DMS53 (cell line): ENCODE results near the gene MINDY4B.

Experiments used
- DNase-seq: peaks from one replicate; lab custom pipeline; 2025; lab: John Stamatoyannopoulos, UW

Gene MINDY4B

DNA sequence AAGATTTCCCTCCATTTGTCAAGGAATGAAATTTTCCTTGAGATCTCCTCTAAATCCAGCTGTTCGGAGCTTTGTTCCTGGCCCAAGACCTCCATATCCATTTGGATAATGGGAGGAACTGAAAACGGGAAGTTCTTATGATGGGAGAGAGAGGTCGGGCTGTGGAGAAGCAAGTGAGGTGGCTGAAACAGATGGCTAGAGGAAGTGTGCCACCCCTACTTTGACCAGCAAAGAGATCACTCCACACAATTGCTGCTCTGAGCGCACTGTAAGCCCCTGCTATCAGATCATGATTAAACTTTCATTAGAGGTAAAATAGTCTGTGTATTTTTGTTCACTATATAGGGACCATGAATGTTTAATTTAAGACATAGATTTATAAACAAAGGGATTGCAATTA is at the start of gene MINDY4B:
Gene MINDY4B (minus strand): TSS at position 101 of the 400 bp plus-strand sequence. CDS start 0 bp downstream, at position 101.
- DNase-seq, result no peak

DNA sequence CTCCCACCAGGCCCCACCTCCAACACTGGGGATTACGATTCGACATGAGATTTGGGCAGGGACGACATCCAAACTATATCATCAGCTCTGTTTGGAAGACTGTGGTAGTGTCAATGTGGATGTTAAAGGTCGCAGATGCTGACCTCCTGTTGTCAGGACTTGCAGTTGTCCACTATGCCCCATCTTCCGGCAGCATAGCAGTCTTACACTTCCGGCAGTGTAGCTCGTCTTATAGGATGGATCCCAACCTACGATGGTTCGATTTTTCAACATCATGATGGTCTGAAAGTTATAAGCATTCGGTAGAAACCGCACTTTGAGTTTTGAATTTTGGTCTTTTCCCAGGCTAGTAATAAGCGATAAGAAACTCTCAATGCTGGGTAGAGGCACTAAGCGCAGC is 46.7 kb upstream of the MINDY4B start:
- no peak for DNase-seq

DNA sequence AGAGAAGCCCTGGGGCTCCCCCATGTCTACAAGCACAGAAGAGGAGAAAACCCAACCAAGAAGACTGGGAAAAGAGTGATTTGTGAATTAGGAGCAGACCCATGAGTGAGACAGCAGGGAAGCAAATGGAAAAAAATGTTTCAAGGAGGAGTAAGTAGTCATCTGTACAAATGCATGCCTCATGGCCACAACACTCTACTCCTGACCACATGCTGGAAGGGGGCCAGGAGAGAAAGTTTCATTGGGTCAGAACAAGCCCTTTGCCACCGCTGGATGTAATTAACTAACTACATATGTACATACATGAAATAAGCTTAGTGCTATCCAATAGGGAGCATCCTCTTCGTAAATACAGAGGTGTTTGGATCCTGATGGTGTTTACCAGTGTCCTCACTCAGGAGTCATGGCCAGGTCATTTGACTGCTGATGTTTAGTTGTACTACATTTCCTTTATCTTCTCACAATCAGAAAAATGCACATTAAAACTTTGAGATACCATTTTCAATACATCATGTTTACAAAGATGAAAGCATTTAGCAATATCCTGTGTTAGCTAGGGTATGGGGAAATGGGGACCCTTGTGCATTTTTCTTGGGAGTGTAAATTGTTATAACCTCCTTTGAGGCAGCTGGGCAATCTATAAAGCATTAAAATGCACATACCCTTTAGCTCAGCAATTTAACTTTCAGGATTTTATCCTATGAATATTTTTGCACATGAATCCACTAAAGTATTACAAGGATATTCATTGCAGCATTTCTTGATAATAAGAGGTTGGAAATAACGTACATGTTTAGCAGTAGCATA is 40.2 kb upstream of the MINDY4B start:
- no peak for DNase-seq

DNA sequence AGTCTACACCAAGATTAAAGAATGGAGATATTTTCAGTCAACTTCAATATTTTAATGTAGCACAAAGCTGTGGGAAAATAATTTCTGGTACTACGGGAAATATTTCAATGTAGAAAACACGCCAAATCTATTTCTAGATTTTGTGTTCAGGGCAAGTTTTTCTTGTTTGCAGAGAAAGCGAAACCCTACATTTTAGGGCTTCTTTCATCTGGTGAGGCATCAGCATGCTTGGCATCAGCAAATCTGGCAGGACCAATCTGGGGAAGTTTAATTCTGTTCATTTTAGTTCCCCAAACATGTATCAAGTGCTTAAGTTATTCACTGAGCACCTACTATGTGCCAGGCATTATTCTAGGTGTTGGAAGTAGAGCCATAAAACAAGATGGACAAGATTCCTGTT is 37.0 kb upstream of the MINDY4B start:
- DNase-seq, result no peak

DNA sequence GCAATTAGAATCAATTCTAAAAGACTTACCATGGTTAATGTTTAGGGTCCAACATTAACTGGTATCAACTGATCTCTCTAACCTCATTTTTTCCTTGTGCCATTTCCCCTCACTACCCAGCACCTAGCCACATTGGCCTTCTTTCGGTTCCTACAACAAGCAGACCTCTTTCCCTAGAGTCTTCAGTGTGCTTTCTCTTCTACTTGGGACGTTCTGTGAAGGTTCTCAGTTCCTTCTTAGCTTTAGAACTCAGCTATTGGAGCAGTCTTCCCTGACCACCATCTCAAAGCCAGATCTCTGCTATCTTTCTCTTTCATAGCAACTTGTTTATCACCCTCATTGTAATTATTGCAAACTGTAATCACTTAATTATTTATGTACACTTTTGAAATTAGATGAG is 31.5 kb upstream of the MINDY4B start:
- no peak for DNase-seq

DNA sequence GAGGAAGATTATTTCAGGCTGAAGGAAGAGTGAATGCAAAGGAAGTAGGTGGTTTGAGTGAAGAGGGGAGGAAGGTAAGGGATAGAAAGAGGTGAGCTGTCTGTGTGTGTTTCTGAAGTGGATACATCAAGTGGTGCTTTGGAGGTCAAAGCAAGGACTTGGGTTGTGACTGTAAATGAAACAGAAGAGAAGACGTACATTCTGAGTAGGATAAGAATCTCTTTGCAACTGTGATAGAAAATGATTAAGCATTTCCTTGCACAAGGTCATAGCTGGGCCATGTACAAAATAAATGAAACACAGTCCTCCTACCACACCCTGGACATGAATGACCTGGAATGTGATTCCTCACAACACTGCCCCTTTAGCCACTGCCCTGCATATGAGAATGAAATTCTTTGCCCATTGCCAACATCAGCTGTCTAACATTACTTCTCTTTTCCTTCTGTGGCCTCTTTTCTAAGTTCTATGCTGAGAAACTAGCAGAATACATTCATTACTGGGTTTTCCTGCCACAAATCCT is 28.3 kb upstream of the MINDY4B start:
- DNase-seq, result no peak

DNA sequence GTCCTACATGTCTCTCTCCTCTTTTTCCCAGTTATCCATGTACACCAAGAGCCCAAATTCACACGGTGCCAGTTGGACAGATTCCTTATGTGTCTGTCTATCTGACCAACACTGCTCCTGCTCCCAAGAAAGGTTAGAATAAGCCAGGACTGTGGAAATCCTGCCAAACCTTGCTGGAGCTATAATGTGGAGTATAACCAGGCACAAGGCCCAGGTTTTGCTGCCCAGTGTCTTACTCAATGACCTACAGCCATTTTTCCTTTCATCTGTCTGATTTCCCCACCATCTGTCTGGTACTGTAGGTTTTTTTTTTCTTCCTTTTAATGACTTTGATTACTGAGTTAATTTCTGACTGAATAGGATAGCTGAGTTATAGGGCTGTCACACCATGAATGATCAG is 26.5 kb upstream of the MINDY4B start:
- no peak for DNase-seq

DNA sequence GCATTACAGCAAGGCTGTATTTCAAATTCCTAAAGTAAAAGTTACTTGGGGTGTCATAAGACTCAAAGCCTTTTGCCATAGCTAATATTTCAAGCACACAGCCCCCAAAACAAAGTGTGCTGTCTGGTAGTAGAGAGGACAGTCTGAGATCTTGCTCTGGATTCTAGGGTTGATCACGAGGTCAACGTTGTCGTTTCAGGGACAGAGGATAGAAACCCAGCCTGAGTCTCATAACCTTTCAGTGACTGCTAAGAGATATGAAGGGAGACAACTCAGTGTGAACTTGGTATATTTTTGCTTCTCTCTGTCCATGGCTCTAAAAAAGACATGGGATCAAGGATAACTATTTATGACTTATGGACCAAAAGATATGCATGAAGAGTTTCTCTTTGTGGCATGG is 25.6 kb upstream of the MINDY4B start:
- no peak for DNase-seq

DNA sequence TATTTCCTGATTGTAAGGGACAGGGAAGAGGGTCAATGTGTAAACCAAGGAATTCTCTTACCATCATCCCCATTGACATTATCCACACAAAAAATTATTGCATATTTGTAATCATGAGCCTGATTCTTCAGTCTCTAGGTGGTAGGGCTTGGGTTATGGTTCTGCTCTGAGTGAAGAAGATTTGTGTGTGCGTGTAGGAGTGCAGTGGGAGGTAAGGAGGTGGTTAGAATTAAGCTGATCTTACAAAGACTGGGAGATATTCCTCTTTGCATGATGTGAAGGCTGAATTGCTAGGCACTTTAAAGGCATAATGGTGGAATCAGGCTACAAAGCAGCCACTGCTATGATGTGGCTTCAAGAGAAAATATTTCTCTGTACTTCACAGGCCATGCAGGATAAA is 23.0 kb upstream of the MINDY4B start:
- no peak for DNase-seq

DNA sequence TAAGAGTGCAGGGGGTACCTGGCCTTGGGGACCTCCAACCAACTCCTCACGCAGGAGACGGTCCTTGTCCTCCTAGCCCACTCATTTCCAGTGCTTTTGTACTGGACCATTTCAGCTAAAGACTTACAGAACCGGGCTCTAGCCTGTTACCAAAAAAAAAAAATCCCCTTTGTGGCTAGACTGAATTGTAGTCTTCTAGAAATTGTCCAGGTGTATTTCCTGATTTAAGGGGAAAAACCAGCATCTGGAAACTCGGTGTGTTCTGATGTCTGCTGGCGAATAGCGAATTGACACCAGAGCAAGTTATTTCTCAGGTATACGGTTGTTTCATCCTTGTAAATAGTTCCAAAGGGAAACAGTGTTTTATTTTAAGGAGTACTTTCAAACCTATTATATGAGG is 21.1 kb upstream of the MINDY4B start:
- DNase-seq, result no peak

DNA sequence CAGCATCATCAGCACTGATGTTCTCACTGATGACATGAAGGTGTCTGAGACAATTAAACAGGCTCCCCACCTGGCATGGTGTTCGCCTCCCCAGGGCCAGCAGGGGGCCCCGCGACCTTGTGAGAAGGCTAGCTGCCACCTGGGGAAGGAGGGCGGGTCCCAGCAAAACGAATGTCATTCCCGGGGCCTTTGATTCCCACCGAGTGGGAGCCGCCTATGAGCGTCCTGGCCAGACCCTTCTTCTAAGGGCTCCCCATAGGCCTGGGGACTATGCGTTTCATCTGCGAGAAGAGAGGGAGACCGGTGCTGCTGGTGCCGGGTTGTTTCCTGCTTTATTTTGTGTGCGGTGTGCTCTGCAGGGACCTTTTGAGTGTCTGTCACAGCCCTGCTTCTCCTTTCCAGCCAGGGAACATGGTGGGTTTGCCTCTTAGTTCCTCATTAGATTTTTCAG is 20.5 kb upstream of the MINDY4B start:
- peak; percentile 81 for DNase-seq

DNA sequence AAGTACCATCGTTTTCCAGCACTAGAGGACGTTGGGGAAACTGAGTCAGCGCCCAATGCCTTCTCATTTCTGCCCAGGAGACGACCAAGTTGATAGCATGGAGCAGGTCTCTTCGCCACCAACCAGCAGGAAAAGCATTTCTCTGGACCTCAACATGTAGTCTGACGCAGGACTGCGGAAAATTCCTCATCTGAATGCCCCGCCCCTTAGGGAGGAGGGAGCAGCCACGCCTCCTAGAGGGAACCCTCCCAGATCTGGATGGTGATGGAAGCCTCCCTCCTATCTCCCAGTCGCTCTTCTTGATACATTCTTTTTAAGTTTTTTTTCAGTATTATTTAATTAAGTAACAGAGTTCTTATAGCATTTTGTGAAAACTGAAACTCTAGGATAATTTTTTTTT is 17.4 kb upstream of the MINDY4B start:
- DNase-seq, result peak; percentile 3

DNA sequence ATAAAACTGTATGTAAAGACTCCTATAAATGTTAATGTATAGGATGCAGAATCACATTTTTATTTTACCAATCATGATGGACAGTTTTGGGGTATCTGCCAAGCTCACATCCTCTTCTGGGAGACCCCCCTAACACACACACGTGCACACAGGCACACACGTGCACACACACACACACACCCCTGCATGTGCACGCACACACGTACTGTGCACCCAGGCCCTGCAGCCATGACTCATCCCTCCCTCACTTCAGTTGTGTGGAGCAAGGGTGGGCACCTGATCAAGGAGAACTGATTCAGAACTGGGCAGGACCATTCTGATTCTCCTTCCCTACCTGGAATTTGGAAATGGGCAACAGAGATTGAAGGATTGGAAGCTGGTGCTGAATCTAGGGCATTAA is 16.0 kb upstream of the MINDY4B start:
- no peak for DNase-seq

DNA sequence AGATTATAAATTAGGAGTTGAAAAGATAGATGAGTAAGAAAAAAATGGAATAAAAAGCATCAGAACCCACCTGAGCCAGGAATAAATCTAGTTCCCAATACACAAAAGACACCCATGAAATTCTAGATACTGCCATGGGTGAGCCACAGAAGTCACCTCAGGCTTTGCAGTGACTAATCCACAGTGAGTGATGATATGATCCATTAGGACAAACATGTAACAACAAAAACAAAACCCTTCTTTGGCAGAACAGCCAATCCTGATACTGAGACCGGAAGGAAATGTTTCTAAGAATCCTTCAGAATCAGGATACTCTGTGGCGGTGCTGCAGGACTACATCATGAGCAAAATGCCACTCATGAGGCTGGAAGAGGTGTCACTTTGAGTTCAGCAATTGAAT is 15.0 kb upstream of the MINDY4B start:
- DNase-seq, result no peak

DNA sequence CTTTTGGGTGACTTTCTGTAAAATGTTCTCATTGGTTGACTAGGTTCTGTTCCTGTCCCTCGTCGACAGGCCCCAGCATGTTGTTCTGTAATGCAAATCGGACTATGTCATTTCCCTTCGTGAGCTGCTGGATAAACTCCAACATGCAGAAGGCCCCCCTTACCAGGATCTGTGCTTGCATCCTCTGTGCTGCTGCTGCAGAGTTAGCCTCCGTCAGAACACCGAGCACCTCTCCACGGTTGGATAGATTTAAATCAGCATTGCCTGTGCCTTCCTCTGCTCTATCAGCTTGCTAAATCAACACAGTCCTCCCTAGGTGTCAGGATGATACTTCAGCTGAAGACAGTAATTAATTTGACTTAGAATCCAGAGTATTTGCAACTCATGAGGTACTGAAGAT is 12.7 kb upstream of the MINDY4B start:
- DNase-seq, result no peak

DNA sequence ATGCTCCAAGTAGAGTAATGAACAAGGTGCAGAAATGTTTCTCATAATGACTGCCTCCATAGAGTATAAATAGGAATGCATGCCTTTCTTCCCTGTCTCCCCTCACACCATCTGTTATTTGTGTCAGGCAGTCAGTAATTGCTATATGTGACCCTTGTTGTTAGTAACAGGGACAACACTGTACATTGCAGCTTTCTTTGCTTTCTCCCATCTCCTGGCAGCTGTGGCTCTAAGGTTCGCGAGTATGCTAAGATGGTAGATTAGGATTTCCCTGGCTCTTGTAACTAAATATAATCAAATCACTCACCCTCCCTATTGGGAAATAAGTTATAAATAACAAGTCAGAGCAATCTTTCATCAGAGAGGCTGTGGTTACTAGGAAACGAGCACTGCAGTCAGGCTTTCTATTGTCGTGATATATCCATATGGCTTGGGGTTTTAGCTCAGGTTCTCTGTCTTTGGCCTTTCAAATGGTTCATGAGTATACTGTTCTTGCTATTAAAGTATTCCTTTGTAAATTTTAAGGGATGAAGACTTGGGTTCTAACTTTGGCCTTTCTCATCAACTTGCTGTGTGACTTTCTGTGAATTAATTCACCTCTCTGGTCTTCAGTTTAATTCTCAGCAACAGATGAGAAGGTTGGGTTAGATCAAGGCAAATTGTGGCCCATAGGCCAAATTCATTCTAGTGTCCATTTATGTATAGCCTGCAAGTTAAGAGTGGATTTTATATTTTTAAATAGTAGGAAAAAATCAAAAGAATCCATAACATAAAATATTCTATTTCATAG is 8.1 kb upstream of the MINDY4B start:
- DNase-seq, result no peak

DNA sequence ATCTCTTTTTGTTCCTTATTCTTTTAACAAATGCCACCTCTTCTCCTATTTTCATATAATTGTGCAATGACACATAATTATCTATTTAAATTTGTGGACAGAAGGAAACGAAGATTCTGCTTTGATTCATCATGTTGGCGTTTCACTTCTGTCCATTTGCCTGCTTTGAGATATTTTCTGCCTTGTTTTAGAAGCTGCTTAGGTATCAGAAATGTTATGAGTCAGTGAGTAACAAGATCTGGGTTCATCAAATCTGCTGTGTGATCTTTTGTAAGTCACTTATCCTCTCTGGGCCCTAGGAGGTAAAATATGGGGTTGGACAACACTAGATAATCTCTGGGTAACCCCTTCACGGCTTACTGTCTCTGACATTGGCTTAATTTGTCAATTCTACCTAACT is 7.3 kb upstream of the MINDY4B start:
- no peak for DNase-seq

DNA sequence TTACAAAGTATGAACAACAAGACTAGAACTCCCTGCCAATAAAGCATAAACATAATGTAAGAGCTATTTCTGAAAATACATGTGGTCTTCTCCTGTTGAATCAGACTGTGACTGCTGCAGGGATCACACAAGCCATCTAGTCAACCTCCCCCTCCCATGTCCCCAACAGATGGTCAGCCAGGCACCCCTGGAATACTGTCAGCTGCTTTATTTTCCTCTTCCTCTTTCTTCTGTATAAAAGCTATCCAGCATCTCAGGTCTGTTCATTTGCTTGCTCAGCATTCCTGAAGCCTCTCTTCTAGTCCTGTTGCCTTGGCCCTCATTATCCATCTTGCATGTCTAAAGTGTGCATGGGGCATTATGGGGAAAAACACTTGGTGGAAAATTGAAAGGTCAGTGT is 6.5 kb upstream of the MINDY4B start:
- DNase-seq, result no peak

DNA sequence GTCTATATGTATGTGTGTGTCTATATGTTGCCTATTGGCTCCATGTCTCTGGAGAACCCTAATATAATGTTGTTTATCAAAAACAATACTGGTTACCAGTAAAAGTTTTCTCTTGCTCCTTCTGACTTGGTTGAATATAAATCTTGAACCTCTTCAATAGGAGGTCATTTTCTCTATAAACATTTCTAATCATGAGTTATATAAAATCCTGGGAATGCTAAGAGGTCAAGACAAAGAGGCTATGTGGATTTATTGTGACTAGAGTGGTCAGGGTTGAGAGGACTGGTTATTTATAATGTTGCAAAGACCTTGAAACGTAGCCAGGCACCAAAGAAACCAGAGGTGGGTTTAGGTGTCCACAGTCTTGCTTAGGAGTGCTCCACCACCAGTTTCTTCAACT is 1.2 kb upstream of the MINDY4B start:
- DNase-seq, result no peak

DNA sequence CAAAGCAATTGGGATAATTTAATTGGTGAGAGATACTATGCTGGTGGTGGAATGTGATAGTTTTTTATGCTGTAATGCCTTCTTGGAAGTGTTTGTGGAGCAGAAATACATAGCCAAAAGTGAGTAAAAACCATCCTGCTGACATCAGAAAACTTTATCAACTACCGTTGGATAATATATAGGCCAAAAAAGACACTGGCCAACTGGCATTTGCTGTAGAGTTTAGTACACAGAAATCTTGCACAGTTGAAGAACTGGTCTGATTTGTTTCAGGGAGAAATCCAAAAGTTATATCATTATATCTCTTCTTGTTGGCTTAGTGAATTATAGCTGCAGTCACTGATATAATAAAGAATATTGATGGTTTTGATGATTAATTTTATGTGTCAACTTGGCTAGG is 507 bp upstream of the MINDY4B start:
- DNase-seq, result no peak

DNA sequence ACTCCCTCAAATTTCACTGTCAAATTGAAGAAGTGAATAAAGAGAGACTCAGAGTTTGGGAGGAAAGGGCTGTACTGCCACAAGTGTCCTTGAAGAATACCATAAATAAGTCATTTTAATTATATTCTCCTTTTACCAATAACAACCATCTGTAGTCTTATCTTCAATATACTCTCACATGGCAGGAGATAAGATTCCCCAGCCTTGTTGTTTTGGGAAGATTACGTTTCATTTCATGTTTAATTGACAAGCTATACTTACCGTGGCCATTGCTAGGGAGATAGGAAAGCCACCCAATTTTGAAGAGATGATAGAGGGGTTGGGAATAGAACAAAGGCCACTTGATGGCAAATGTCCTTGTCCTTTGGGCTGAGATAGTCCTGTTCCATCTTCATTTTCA is 2.3 kb downstream of the MINDY4B start:
- no peak for DNase-seq

DNA sequence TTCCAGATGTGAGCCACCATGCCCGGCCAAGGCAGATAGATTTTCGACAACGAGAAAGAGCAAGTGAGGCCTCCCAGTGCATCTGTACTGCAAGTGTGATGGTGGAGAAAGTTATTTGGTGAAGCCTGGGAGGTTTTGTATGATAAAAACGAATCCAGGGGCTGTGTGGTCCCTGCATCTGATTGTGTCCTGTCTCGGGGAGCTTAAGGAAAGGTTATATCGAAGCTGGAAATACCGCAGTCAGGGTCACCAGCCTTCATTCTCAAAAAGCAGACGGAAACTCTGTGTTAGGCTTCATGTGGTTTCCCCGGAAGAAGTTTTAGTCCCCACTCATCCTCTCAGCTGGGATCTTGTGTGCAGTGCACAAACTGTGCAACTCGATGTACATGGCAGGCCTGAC is 3.4 kb downstream of the MINDY4B start:
- no peak for DNase-seq

DNA sequence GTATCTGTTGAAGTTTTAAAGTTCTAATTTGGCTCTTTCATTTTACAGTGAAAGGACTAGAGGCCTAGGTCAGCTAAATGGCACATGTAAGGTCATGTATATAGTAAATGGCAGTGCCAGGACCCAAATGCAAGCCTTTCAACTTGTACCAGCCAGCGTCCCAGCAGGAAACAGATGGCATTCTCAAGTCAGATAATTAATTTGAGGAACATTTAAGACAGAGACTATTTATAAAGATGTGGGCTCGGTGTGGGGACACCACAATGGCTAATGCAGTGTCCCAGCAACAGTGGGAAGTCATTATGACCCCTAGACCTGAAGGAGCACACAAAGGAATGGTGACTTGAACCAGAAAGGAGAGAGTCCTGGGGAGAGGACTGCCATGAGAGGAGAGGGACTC is 6.1 kb downstream of the MINDY4B start:
- DNase-seq, result no peak
